GM12891 (cell line): ENCODE data around the gene INO80E.

ENCODE experiments used
- PAX5 ChIP-seq: IDR thresholded peaks from 2 replicates; pipeline ENCODE4 v1.6.1; 2011; ENCODE audit warnings: low read length, moderate library complexity, mild to moderate bottlenecking; ENCODE audit not compliant: insufficient read depth, severe bottlenecking
- POLR2A ChIP-seq: IDR thresholded peaks from 2 replicates; pipeline ENCODE4 v1.6.1; 2011; ENCODE audit warnings: low read depth, low read length, control low read depth
- POLR2AphosphoS5 ChIP-seq: IDR thresholded peaks from 2 replicates; pipeline ENCODE4 v1.6.1; 2011; ENCODE audit warnings: low read depth, low read length, control low read depth
- SPI1 ChIP-seq: IDR thresholded peaks from 2 replicates; pipeline ENCODE4 v1.6.1; 2011; ENCODE audit warnings: low read depth, low read length, control low read depth
- TAF1 ChIP-seq: IDR thresholded peaks from 2 replicates; pipeline ENCODE4 v1.6.1; 2011; ENCODE audit warnings: low read depth, low read length, control low read depth

- TF ChIP-seq POLR2A (no peak), POLR2AphosphoS5 (no peak), TAF1 (no peak), PAX5 (no peak), SPI1 (no peak)
Observed at GRCh38 chr16:30000735-30001631, 4.9 kb downstream of the INO80E start.
